Nephron progenitor cell (in vitro differentiated cells): ENCODE results near the gene FZD4.
"Not testable (repeated sequence)": the region's sequence is repeated elsewhere in the genome, so short reads cannot be mapped to it uniquely, and the experiment has no call there.

Source experiments
- DNase-seq: peaks from one replicate; pipeline ENCODE4 v3.0.0; 2021
- H3K27ac Mint-ChIP-seq: 2 replicates; pipeline ENCODE4 v1.8.0; 2021; ENCODE audit warnings: mild to moderate bottlenecking, moderate library complexity, mixed read lengths
- H3K27me3 Mint-ChIP-seq: 2 replicates; pipeline ENCODE4 v1.8.0; 2021; ENCODE audit warnings: mild to moderate bottlenecking, low read depth, mixed read lengths; ENCODE audit not compliant: poor library complexity
- H3K36me3 Mint-ChIP-seq: 2 replicates; pipeline ENCODE4 v1.8.0; 2021; ENCODE audit warnings: low read depth, mixed read lengths
- H3K4me1 Mint-ChIP-seq: 2 replicates; pipeline ENCODE4 v1.8.0; 2021; ENCODE audit warnings: mixed read lengths
- H3K4me3 Mint-ChIP-seq: 2 replicates; pipeline ENCODE4 v1.8.0; 2021; ENCODE audit warnings: mild to moderate bottlenecking, moderate library complexity, mixed read lengths
- H3K9me3 Mint-ChIP-seq: 2 replicates; pipeline ENCODE4 v1.8.0; 2021; ENCODE audit warnings: mild to moderate bottlenecking, moderate library complexity, mixed read lengths
- TF ChIP-seq, protein P1 (sequence below): fragments of 200-600 bp; sonication (generic); IDR thresholded peaks from 2 replicates; pipeline ENCODE4 v1.5.0; 2021; ENCODE audit warnings: antibody characterized with exemption

The FZD4 gene

DNA sequence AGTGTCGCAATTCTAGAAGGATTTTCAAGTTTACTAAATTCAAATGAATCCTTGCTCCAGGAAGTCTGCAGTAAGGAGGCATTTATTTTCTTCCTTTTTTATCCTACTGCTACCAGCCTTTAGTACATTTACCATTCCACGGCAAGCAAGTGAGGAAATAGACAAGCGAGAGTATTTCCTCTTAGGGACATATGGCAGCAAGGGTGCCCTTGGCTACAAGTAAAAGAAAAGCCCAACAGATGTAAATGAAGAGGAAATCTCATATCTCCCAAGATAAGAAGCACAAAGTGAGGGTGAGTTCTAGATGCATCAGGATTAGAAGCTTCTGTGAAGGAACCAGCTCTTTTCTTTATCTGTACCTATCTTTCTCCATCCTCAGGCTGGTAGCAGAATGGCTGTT is 37.8 kb upstream of the FZD4 start:
- no peak overlapping the region for H3K27ac Mint-ChIP-seq

GRCh38 chr11:86992340-86992739 is 37.1 kb upstream of the FZD4 start:
- H3K4me1 Mint-ChIP-seq, result peaks cover 29% of the 10 kb centered on the region
- not testable (repeated sequence) for H3K27me3 Mint-ChIP-seq, H3K4me3 Mint-ChIP-seq, H3K9me3 Mint-ChIP-seq, H3K36me3 Mint-ChIP-seq, DNase-seq, H3K27ac Mint-ChIP-seq

More for the DNA sequence above, 37.8 kb upstream of the FZD4 start:
- H3K4me1 Mint-ChIP-seq, result peaks cover 25% of the 10 kb centered on the region
- no peaks in the 10 kb centered on the region for H3K9me3 Mint-ChIP-seq
- H3K4me3 Mint-ChIP-seq, result no peak overlapping the region
- DNase-seq, result no peak
- H3K36me3 Mint-ChIP-seq, result no peaks in the 10 kb centered on the region
- peaks cover 4% of the 10 kb centered on the region for H3K27me3 Mint-ChIP-seq
- TF ChIP-seq, protein P1, sequence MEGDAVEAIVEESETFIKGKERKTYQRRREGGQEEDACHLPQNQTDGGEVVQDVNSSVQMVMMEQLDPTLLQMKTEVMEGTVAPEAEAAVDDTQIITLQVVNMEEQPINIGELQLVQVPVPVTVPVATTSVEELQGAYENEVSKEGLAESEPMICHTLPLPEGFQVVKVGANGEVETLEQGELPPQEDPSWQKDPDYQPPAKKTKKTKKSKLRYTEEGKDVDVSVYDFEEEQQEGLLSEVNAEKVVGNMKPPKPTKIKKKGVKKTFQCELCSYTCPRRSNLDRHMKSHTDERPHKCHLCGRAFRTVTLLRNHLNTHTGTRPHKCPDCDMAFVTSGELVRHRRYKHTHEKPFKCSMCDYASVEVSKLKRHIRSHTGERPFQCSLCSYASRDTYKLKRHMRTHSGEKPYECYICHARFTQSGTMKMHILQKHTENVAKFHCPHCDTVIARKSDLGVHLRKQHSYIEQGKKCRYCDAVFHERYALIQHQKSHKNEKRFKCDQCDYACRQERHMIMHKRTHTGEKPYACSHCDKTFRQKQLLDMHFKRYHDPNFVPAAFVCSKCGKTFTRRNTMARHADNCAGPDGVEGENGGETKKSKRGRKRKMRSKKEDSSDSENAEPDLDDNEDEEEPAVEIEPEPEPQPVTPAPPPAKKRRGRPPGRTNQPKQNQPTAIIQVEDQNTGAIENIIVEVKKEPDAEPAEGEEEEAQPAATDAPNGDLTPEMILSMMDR, result no peak

GRCh38 chr11:86991341-86991740 is 36.1 kb upstream of the FZD4 start:
- TF ChIP-seq, protein P1, result no peak
- Mint-ChIP-seq H3K27ac (no peak overlapping the region), H3K27me3 (peaks cover 4% of the 10 kb centered on the region), H3K36me3 (no peaks in the 10 kb centered on the region), H3K4me1 (peaks cover 29% of the 10 kb centered on the region), H3K4me3 (no peak overlapping the region), H3K9me3 (no peaks in the 10 kb centered on the region)
- DNase-seq, result no peak

GRCh38 chr11:86990515-86990914 is 35.3 kb upstream of the FZD4 start:
- H3K4me1 Mint-ChIP-seq, result peaks cover 29% of the 10 kb centered on the region
- H3K27ac Mint-ChIP-seq, result no peak overlapping the region
- no peaks in the 10 kb centered on the region for H3K9me3 Mint-ChIP-seq
- H3K4me3 Mint-ChIP-seq, result no peak overlapping the region
- peaks cover 4% of the 10 kb centered on the region for H3K27me3 Mint-ChIP-seq
- DNase-seq, result no peak
- TF ChIP-seq, protein P1, result no peak
- no peaks in the 10 kb centered on the region for H3K36me3 Mint-ChIP-seq

DNA sequence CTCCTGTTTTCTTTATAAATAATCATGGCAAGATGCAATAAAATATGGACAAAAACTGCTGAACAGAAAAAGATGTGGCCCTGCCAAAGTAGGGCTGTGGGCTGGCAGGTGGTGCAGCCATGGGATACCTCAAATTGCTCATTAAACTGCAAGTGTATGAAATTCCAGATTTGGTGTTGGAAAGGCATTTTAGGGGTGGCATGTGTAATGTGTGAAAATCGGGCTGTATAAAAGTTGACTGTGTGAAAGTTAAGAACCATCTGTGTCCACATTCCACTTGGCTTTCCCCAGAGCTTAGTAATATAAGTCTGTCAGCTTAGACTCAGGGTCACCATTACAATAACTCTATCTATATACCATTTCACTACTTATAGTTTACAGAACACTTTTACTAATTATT is 34.8 kb upstream of the FZD4 start:
- Mint-ChIP-seq H3K9me3 (no peaks in the 10 kb centered on the region), H3K27ac (no peak overlapping the region), H3K27me3 (peaks cover 4% of the 10 kb centered on the region), H3K36me3 (no peaks in the 10 kb centered on the region), H3K4me1 (peaks cover 29% of the 10 kb centered on the region), H3K4me3 (no peak overlapping the region)
- TF ChIP-seq, protein P1, result no peak
- DNase-seq, result no peak

DNA sequence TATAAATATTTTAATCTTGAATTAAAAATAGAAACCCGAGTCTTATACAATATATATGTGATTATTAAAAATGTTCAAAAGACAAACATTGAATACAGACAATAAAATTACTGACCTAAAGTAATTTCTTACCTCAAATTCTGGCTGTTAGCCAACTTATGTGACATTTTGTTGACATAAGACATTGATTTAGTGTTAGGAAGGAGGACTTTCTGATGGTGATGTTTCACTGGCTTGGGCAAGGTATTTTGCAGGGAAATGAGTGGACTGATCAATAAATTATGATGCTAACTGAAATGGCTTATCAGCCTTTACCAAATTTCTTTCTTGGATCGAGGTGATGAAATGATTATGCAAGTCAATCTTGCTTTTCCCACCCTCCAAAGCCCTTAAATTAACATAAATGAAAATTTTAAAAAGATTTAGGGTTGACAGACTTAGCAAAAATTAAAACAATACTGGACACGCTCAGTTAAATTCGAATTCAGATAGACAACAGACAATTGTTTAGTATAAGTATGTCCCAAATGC is 33.2 kb upstream of the FZD4 start:
- DNase-seq, result no peak
- H3K9me3 Mint-ChIP-seq, result no peaks in the 10 kb centered on the region
- peaks cover 2% of the 10 kb centered on the region for H3K27me3 Mint-ChIP-seq
- peaks cover 36% of the 10 kb centered on the region for H3K4me1 Mint-ChIP-seq
- no peaks in the 10 kb centered on the region for H3K36me3 Mint-ChIP-seq
- TF ChIP-seq, protein P1, result no peak
- H3K27ac Mint-ChIP-seq, result no peak overlapping the region
- no peak overlapping the region for H3K4me3 Mint-ChIP-seq
